PC-9 (cell line): Measurements from ENCODE around the gene ZFHX3. TPM values are rescaled to one million over a fixed set of nuclear protein-coding genes. Genes with fewer than 3 reads are reported as not detected.
A peak's percentile ranks its signal among the peaks of the same experiment; 100 is the strongest.

ENCODE experiments used
- BruUV-seq: library from RNA; stranded (reverse); fragments of 400-500 nt; replicated peaks from 2 replicates; lab custom pipeline; 2021; lab: Mats Ljungman, UMichigan
- CTCF ChIA-PET: fragments of 300-600 bp; sonication (Branson Sonifier 250); formaldehyde crosslinking; loops from one replicate; lab custom pipeline; 2022; ENCODE audit warnings: antibody characterized with exemption; lab: Charles Lee
- POLR2A ChIA-PET: fragments of 300-600 bp; sonication (Branson Sonifier 250); formaldehyde crosslinking; loops from one replicate; lab custom pipeline; 2022; ENCODE audit warnings: antibody characterized with exemption; ENCODE audit not compliant: unreplicated experiment; lab: Charles Lee
- DNase-seq, 2 experiments: peaks; one replicate each; pipeline versions ENCODE4 v3.0.0 to v3.0.0-alpha.2; 2015 to 2022; ENCODE audit warnings: mixed read lengths in 1 of 2
- H2AFZ ChIP-seq: fragments of 200-600 bp; sonication (generic); 2 replicates; pipeline ENCODE4 v1.8.1; 2017; ENCODE audit warnings: antibody characterized with exemption
- H3F3A ChIP-seq: fragments of 200-600 bp; sonication (generic); 2 replicates; pipeline ENCODE4 v1.8.1; 2017; ENCODE audit warnings: antibody characterized with exemption, mild to moderate bottlenecking, low read depth; ENCODE audit not compliant: insufficient read depth
- H3K27ac ChIP-seq: fragments of 200-600 bp; sonication (generic); 2 replicates; pipeline ENCODE4 v1.6.1; 2016; ENCODE audit warnings: mixed run types
- H3K27me3 ChIP-seq: fragments of 200-600 bp; sonication (generic); 2 replicates; pipeline ENCODE4 v1.6.1; 2016; ENCODE audit warnings: low read depth, mixed run types; ENCODE audit not compliant: insufficient read depth
- H3K36me3 ChIP-seq: fragments of 200-600 bp; sonication (generic); 2 replicates; pipeline ENCODE4 v1.6.1; 2016; ENCODE audit warnings: low read depth, mixed run types
- H3K4me1 ChIP-seq: fragments of 200-600 bp; sonication (generic); replicated peaks from 2 replicates; pipeline ENCODE4 v1.6.1; 2016; ENCODE audit warnings: mixed run types; ENCODE audit not compliant: insufficient read depth
- H3K4me2 ChIP-seq: fragments of 200-600 bp; sonication (generic); 2 replicates; pipeline ENCODE4 v1.6.1; 2017; ENCODE audit warnings: mixed run types
- H3K4me3 ChIP-seq: fragments of 200-600 bp; sonication (generic); 2 replicates; pipeline ENCODE4 v1.6.1; 2016; ENCODE audit warnings: mixed run types
- H3K79me2 ChIP-seq: fragments of 200-600 bp; sonication (generic); 2 replicates; pipeline ENCODE4 v1.6.1; 2017; ENCODE audit warnings: low read depth, mixed run types
- H3K9me2 ChIP-seq: fragments of 200-600 bp; sonication (generic); 2 replicates; pipeline ENCODE4 v1.8.1; 2017; ENCODE audit warnings: mild to moderate bottlenecking; ENCODE audit not compliant: insufficient read depth
- H3K9me3 ChIP-seq: fragments of 200-600 bp; sonication (generic); 2 replicates; pipeline ENCODE4 v1.8.1; 2016; ENCODE audit warnings: low read depth; ENCODE audit not compliant: insufficient read depth
- H4K20me1 ChIP-seq: fragments of 200-600 bp; sonication (generic); 2 replicates; pipeline ENCODE4 v1.8.1; 2017; ENCODE audit not compliant: insufficient read depth
- EZH2 ChIP-seq: fragments of 200-600 bp; sonication (generic); IDR thresholded peaks from 2 replicates; pipeline ENCODE4 v1.8.0; 2017; ENCODE audit warnings: antibody characterized with exemption, low read depth
- intact Hi-C: fragments of 100-400 bp; cut with micrococcal nuclease; formaldehyde crosslinking; loops from one replicate; pipeline ENCODE4 v1.10.0; 2022; ENCODE audit not compliant: unreplicated experiment
- total RNA-seq: library from RNA; stranded (reverse); gene quantifications from 2 replicates; pipeline ENCODE4 v1.2.3, GENCODE V29; 2021
- TF ChIP-seq, protein P1 (sequence below): fragments of 200-600 bp; sonication (generic); conservative IDR thresholded peaks from 2 replicates; pipeline ENCODE4 v1.6.1; 2017; ENCODE audit warnings: mixed run types, antibody characterized with exemption, mild to moderate bottlenecking, moderate library complexity

Gene ZFHX3
- total RNA-seq, 1 experiment from 2014 or later: 23.1 TPM

DNA sequence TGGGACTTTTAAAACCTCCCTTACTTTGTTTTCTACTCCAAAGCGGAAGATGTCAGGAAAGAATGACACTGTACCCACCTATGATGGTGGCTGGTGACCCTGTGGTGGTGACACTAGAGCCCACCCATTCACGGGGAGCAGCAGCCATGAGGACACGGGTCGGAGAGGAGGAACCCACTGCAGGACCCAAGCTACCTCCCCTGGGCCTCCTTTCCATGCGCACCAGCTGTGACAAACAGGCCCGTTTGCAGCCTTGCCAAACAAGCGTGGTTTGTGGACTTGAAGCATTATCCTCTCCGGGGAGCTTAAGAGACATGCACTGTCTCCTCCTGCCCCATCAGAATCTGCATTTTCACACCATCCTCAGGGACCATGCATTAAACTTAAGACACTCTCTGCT is 85.6 kb downstream of the ZFHX3 start:
- H3K4me2 ChIP-seq: no peak overlapping the region
- BruUV-seq: no TSS peak
- no peak overlapping the region for H3K27ac ChIP-seq
- POLR2A ChIA-PET: no interaction called here
- H3K4me1 ChIP-seq: no peaks in the 10 kb centered on the region
- no peaks in the 10 kb centered on the region for H3F3A ChIP-seq
- no peaks in the 10 kb centered on the region; the same call in 1 of the 2 replicates for H4K20me1 ChIP-seq
- H3K9me3 ChIP-seq: no peaks in the 10 kb centered on the region
- H3K9me2 ChIP-seq: no peaks in the 10 kb centered on the region
- H3K27me3 ChIP-seq: no peaks in the 10 kb centered on the region
- peaks cover 45% of the 10 kb centered on the region; the same call in 1 of the 2 replicates for H3K79me2 ChIP-seq
- H3K36me3 ChIP-seq: 0 out of 2 replicates have a peak, but pooled peaks cover 7% of the 10 kb centered on the region
- no peak for DNase-seq
- intact Hi-C loops: no loop called here
- CTCF ChIA-PET: no interaction called here
- H3K4me3 ChIP-seq: no peak overlapping the region
- H2AFZ ChIP-seq: no peak overlapping the region
- TF ChIP-seq EZH2: no peak
- TF ChIP-seq, protein P1, sequence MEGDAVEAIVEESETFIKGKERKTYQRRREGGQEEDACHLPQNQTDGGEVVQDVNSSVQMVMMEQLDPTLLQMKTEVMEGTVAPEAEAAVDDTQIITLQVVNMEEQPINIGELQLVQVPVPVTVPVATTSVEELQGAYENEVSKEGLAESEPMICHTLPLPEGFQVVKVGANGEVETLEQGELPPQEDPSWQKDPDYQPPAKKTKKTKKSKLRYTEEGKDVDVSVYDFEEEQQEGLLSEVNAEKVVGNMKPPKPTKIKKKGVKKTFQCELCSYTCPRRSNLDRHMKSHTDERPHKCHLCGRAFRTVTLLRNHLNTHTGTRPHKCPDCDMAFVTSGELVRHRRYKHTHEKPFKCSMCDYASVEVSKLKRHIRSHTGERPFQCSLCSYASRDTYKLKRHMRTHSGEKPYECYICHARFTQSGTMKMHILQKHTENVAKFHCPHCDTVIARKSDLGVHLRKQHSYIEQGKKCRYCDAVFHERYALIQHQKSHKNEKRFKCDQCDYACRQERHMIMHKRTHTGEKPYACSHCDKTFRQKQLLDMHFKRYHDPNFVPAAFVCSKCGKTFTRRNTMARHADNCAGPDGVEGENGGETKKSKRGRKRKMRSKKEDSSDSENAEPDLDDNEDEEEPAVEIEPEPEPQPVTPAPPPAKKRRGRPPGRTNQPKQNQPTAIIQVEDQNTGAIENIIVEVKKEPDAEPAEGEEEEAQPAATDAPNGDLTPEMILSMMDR: no peak

- Histone ChIP-seq H3K27me3 (no peaks in the 10 kb centered on the region), H3K4me3 (no peak overlapping the region), H4K20me1 (no peaks in the 10 kb centered on the region; the same call in 1 of the 2 replicates), H3K36me3 (0 out of 2 replicates have a peak, but pooled peaks cover 7% of the 10 kb centered on the region), H3K4me1 (no peaks in the 10 kb centered on the region), H2AFZ (no peak overlapping the region), H3K27ac (no peak overlapping the region), H3K9me2 (no peaks in the 10 kb centered on the region), H3K79me2 (peaks cover 42% of the 10 kb centered on the region; the same call in 1 of the 2 replicates), H3K4me2 (no peak overlapping the region), H3K9me3 (no peaks in the 10 kb centered on the region), H3F3A (no peaks in the 10 kb centered on the region)
- CTCF ChIA-PET: interaction anchor here (0.7 kb wide), 2 partner anchors 18 to 75 kb away, joined by 3 to 6 read pairs; no protein-coding TSS in a partner anchor
- POLR2A ChIA-PET: interaction anchor here (0.6 kb wide), 1 partner anchor 15 kb away, joined by 4 read pairs; no protein-coding TSS in a partner anchor
- TF ChIP-seq, protein P1: no peak
- no peak for TF ChIP-seq EZH2
- DNase-seq: no peak
- no TSS peak for BruUV-seq
- intact Hi-C loops: no loop called here
Observed at GRCh38 chr16:72961863-72962262, 86.1 kb downstream of the ZFHX3 start.

- POLR2A ChIA-PET: interaction anchor here (0.6 to 0.7 kb wide), 2 partner anchors 15 to 26 kb away, joined by 3 to 4 read pairs; no protein-coding TSS in a partner anchor
- H3K4me2 ChIP-seq: no peak overlapping the region
Observed at GRCh38 chr16:72961115-72961832, 86.7 kb downstream of the ZFHX3 start.

More at GRCh38 chr16:72961115-72961832, 86.7 kb downstream of the ZFHX3 start:
- Histone ChIP-seq H3K9me2 (no peaks in the 10 kb centered on the region), H4K20me1 (no peaks in the 10 kb centered on the region; the same call in 1 of the 2 replicates), H3K79me2 (peaks cover 39% of the 10 kb centered on the region; the same call in 1 of the 2 replicates), H3F3A (no peaks in the 10 kb centered on the region), H3K27me3 (no peaks in the 10 kb centered on the region), H3K36me3 (0 out of 2 replicates have a peak, but pooled peaks cover 7% of the 10 kb centered on the region), H3K4me1 (no peaks in the 10 kb centered on the region), H3K9me3 (no peaks in the 10 kb centered on the region), H3K4me3 (no peak overlapping the region), H3K27ac (no peak overlapping the region), H2AFZ (no peak overlapping the region)
- no peak for TF ChIP-seq EZH2
- TF ChIP-seq, protein P1: peak; percentile 74
- CTCF ChIA-PET: interaction anchor here (0.7 kb wide), 2 partner anchors 17 to 74 kb away, joined by 3 to 6 read pairs; no protein-coding TSS in a partner anchor
- DNase-seq: no peak
- no TSS peak for BruUV-seq
- intact Hi-C loops: no loop called here
